K562 (cell line): ENCODE results near the gene MSS51. TPM values are rescaled to one million over a fixed set of nuclear protein-coding genes. Genes with fewer than 3 reads are reported as not detected.

Experiments used
- BRF1 ChIP-seq: IDR thresholded peaks from 3 replicates; pipeline ENCODE4 v1.6.1; 2011; ENCODE audit warnings: borderline replicate concordance, mild to moderate bottlenecking; ENCODE audit not compliant: insufficient read length; ENCODE audit errors: extremely low read depth
- FOXO4 ChIP-seq: fragments of 450-650 bp; formaldehyde crosslinking; IDR thresholded peaks from 2 replicates; pipeline ENCODE4 v1.4.0; 2020; ENCODE audit warnings: mild to moderate bottlenecking, moderate library complexity
- ILK ChIP-seq: fragments of 450-650 bp; IDR thresholded peaks from 2 replicates; pipeline ENCODE4 v1.6.1; 2016; ENCODE audit warnings: missing genetic modification characterization, low read depth, mild to moderate bottlenecking, missing compliant biosample characterization, moderate library complexity, borderline replicate concordance
- KLF10 ChIP-seq: fragments of 250-450 bp; sonication (Bioruptor Pico); IDR thresholded peaks from 2 replicates; pipeline ENCODE4 v1.6.1; 2021; ENCODE audit warnings: matching md5 sums
- MAFK ChIP-seq: IDR thresholded peaks from 2 replicates; pipeline ENCODE4 v1.6.1; 2011; ENCODE audit warnings: low read length, improper control_type of control experiment
- PHF8 ChIP-seq: fragments of 200-600 bp; sonication (generic); IDR thresholded peaks from 2 replicates; pipeline ENCODE4 v1.6.1; 2012; ENCODE audit warnings: mixed run types, mild to moderate bottlenecking, inconsistent platforms, low read length, moderate library complexity, borderline replicate concordance
- PTRF ChIP-seq: fragments of 450-650 bp; IDR thresholded peaks from 2 replicates; pipeline ENCODE4 v1.6.1; 2016; ENCODE audit warnings: mild to moderate bottlenecking, missing genetic modification characterization, missing compliant biosample characterization
- RB1 ChIP-seq: fragments of 450-650 bp; IDR thresholded peaks from 2 replicates; pipeline ENCODE4 v1.6.1; 2017; ENCODE audit warnings: low read depth, mild to moderate bottlenecking
- RBM34 ChIP-seq: fragments of 200-400 bp; formaldehyde crosslinking; IDR thresholded peaks from 2 replicates; pipeline ENCODE4 v1.6.1; 2018; ENCODE audit warnings: low read length, borderline replicate concordance; ENCODE audit not compliant: insufficient read depth
- TAF9B ChIP-seq: fragments of 450-650 bp; IDR thresholded peaks from 2 replicates; pipeline ENCODE4 v1.6.1; 2018; ENCODE audit warnings: mild to moderate bottlenecking; ENCODE audit not compliant: partially characterized antibody
- ZEB2 ChIP-seq: fragments of 450-650 bp; IDR thresholded peaks from 2 replicates; pipeline ENCODE4 v1.6.1; 2016
- ZNF354B ChIP-seq: fragments of 250-450 bp; sonication (Bioruptor Pico); IDR thresholded peaks from 2 replicates; pipeline ENCODE4 v1.4.0; 2020
- ZNF57 ChIP-seq: fragments of 450-650 bp; formaldehyde crosslinking; IDR thresholded peaks from 2 replicates; pipeline ENCODE4 v1.4.0; 2020; ENCODE audit warnings: mild to moderate bottlenecking, moderate library complexity
- ZNF639 ChIP-seq, 2 experiments: fragments of 200-800 bp in 1 of 2; sonication (Bioruptor generic) in 1 of 2; sonication (generic) in 1 of 2; formaldehyde crosslinking in 1 of 2; IDR thresholded peaks in 1 of 2; conservative IDR thresholded peaks in 1 of 2; 2 replicates each; pipeline versions ENCODE4 v1.5.0 to v1.6.1; 2016 to 2020; ENCODE audit warnings: missing compliant biosample characterization in 1 of 2, missing genetic modification characterization in 1 of 2, missing genetic modification reagents in 1 of 2
- polyA plus RNA-seq, 8 experiments: library from polyadenylated mRNA; depleted of rRNA in 4 of 8; stranded (reverse) in 5 of 8; unstranded in 3 of 8; fragments of >200 nt; fragmentation: Nextera tagmentation in 2 of 8; fragmentation: Illumina TruSeq in 1 of 8; extraction: Ambion mirVana in 2 of 8; extraction: Trizol in 1 of 8; gene quantifications; 2 replicates each; pipeline versions ENCODE4 v1.2.1 to v1.2.3, GENCODE V29; 2011 to 2014; ENCODE audit warnings: inconsistent platforms in 1 of 8, missing spikeins in 1 of 8
- total RNA-seq, 7 experiments: library from RNA; depleted of rRNA in 6 of 7; stranded (reverse); fragments of >200 nt in 6 of 7; fragmentation: Illumina TruSeq in 2 of 7; extraction: Trizol in 2 of 7; gene quantifications; 2 replicates each; pipeline versions ENCODE4 v1.2.1 to v1.2.3, GENCODE V29; 2011 to 2021; ENCODE audit warnings: low replicate concordance in 1 of 7
- TF ChIP-seq, protein P1 (sequence below): fragments of 250-450 bp; sonication (Bioruptor Pico); IDR thresholded peaks from 2 replicates; pipeline ENCODE4 v1.8.0; 2022; ENCODE audit warnings: moderate library complexity, mild to moderate bottlenecking, inconsistent platforms
- TF ChIP-seq, protein P2 (sequence below): fragments of 250-450 bp; sonication (Bioruptor Pico); IDR thresholded peaks from 2 replicates; pipeline ENCODE4 v1.5.0; 2021

Gene MSS51
- total and polyA plus RNA-seq, 9 of the 15 experiments (the other 6 are each of a cell fraction or from before 2014, with no cell fraction given), result 0.28 to 1.8 (median 1.2) TPM

DNA sequence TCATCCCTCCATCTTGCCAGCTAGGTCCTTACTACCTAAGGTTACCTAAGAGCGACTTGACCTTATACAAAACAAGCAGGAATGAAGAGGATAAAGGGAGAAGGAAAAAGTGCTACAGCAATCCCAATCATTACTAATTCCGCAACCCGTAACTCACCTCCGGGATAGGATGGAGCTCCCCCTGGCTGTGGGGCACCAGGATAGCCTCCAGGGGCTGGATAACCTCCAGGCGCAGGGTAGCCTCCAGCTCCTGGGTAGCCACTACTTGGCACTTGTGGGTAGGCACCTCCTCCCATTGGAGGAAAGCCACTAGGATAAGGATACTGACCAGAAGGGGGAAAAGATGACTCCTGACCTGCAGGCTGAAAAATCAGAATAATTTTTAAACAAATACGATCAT is 35.3 kb downstream of the MSS51 start (continued):
- TF ChIP-seq FOXO4 (CRISPR knock-in tag) (no peak), ILK (tag) (no peak), BRF1 (no peak), PTRF (tag) (no peak), ZEB2 (no peak), MAFK (no peak), ZNF639 (CRISPR knock-in tag; conservative IDR thresholded peaks at IDR 0.05 in 1 of 2, IDR thresholded peaks at IDR 0.05 in 1 of 2) (no peak), ZNF57 (CRISPR knock-in tag) (no peak), TAF9B (no peak), KLF10 (no peak), RBM34 (no peak), PHF8 (no peak), RB1 (no peak), ZNF354B (CRISPR knock-in tag) (no peak)
- TF ChIP-seq, protein P1, sequence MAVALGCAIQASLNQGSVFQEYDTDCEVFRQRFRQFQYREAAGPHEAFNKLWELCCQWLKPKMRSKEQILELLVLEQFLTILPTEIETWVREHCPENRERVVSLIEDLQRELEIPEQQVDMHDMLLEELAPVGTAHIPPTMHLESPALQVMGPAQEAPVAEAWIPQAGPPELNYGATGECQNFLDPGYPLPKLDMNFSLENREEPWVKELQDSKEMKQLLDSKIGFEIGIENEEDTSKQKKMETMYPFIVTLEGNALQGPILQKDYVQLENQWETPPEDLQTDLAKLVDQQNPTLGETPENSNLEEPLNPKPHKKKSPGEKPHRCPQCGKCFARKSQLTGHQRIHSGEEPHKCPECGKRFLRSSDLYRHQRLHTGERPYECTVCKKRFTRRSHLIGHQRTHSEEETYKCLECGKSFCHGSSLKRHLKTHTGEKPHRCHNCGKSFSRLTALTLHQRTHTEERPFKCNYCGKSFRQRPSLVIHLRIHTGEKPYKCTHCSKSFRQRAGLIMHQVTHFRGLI (CRISPR knock-in tag), result no peak
- TF ChIP-seq, protein P2, sequence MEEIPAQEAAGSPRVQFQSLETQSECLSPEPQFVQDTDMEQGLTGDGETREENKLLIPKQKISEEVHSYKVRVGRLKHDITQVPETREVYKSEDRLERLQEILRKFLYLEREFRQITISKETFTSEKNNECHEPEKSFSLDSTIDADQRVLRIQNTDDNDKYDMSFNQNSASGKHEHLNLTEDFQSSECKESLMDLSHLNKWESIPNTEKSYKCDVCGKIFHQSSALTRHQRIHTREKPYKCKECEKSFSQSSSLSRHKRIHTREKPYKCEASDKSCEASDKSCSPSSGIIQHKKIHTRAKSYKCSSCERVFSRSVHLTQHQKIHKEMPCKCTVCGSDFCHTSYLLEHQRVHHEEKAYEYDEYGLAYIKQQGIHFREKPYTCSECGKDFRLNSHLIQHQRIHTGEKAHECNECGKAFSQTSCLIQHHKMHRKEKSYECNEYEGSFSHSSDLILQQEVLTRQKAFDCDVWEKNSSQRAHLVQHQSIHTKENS (CRISPR knock-in tag), result no peak
- TF ChIP-seq, all 486 proteins: peak for 5
